ENCODE data around the gene C1orf167. TPM values are rescaled to one million over a fixed set of nuclear protein-coding genes. Genes with fewer than 3 reads are reported as not detected.
"Not testable (repeated sequence)": the region's sequence is repeated elsewhere in the genome, so short reads cannot be mapped to it uniquely, and the experiment has no call there.

Gene C1orf167
- total and polyA plus RNA-seq, 5 donors from 2014 or later = 0.61 to 1.3 (median 1.0) TPM; not detected in 2

- Mint-ChIP-seq H3K4me3 (peak overlapping the region; percentile 24 to 100 (median 98)), H3K36me3 (peaks cover 8% of the 10 kb centered on the region), H3K27me3 (no peaks in the 10 kb centered on the region), H3K4me1 (peaks cover 12 to 58% (median 36%) of the 10 kb centered on the region in 4 donors), H3K9me3 (peaks cover 0 to 2% (median 0%) of the 10 kb centered on the region in 7 donors), H3K27ac (peak overlapping the region; percentile 5 to 96 (median 93))
- Histone ChIP-seq H3K27ac (ENCODE audit: insufficient read depth, low read length, poor library complexity, severe bottlenecking) (peak overlapping the region; percentile 63), H3K27me3 (ENCODE audit: control insufficient read depth, insufficient read depth, low read length) (no peaks in the 10 kb centered on the region), H3K4me1 (ENCODE audit: control insufficient read depth, insufficient read depth, low read length, poor library complexity, severe bottlenecking) (peaks cover 50% of the 10 kb centered on the region), H3K9me3 (ENCODE audit: control insufficient read depth in 2 of 2, low read length in 2 of 2) (no peaks in the 10 kb centered on the region), H3K36me3 (ENCODE audit: control insufficient read depth, insufficient read depth, low read length) (peaks cover 27% of the 10 kb centered on the region), H3K4me3 (ENCODE audit: low read depth, low read length) (peak overlapping the region; percentile 66)
- DNase-seq = peak in 1 of 3 donors; percentile 24
- ATAC-seq (ENCODE audit: low read depth in 2 of 2) = no peak
Observed at GRCh38 chr1:11802616-11802972, 40.6 kb downstream of the C1orf167 start.

GRCh38 chr1:11802973-11803885 lies 41.2 kb downstream of the C1orf167 start:
- DNase-seq (peak; percentile 65 to 86 (median 71)), ATAC-seq (ENCODE audit: low read depth in 2 of 2) (peak; percentile 14 to 23)
- Histone ChIP-seq H3K4me1 (ENCODE audit: control insufficient read depth, insufficient read depth, low read length, poor library complexity, severe bottlenecking) (peaks cover 50% of the 10 kb centered on the region), H3K27me3 (ENCODE audit: control insufficient read depth, insufficient read depth, low read length) (no peaks in the 10 kb centered on the region), H3K9me3 (ENCODE audit: control insufficient read depth in 2 of 2, low read length in 2 of 2) (no peaks in the 10 kb centered on the region), H3K36me3 (ENCODE audit: control insufficient read depth, insufficient read depth, low read length) (peaks cover 24% of the 10 kb centered on the region), H3K4me3 (ENCODE audit: low read depth, low read length) (peak overlapping the region; percentile 66), H3K27ac (ENCODE audit: insufficient read depth, low read length, poor library complexity, severe bottlenecking) (peak overlapping the region; percentile 63)
- peaks cover 18 to 63% (median 41%) of the 10 kb centered on the region in 4 donors for H3K4me1 Mint-ChIP-seq
- H3K27ac Mint-ChIP-seq = peak overlapping the region; percentile 71 to 96 (median 93)
- H3K9me3 Mint-ChIP-seq = peaks cover 0 to 2% (median 0%) of the 10 kb centered on the region in 7 donors
- H3K27me3 Mint-ChIP-seq = no peaks in the 10 kb centered on the region
- H3K4me3 Mint-ChIP-seq = peak overlapping the region; percentile 95 to 100 (median 98)
- peaks cover 8% of the 10 kb centered on the region for H3K36me3 Mint-ChIP-seq

- H3K4me3 ChIP-seq (ENCODE audit: low read depth, low read length) = peak overlapping the region; percentile 66
- not testable (repeated sequence) for H3K36me3 Mint-ChIP-seq; H3K27me3 Mint-ChIP-seq; DNase-seq; H3K27me3 ChIP-seq (ENCODE audit: control insufficient read depth, insufficient read depth, low read length); H3K9me3 Mint-ChIP-seq; ATAC-seq (ENCODE audit: low read depth in 2 of 2); H3K9me3 ChIP-seq (ENCODE audit: control insufficient read depth in 2 of 2, low read length in 2 of 2)
- peaks cover 19% of the 10 kb centered on the region for H3K36me3 ChIP-seq (ENCODE audit: control insufficient read depth, insufficient read depth, low read length)
- Mint-ChIP-seq H3K27ac (peak overlapping the region; percentile 82 to 96 (median 93)), H3K4me1 (peaks cover 23 to 66% (median 45%) of the 10 kb centered on the region in 4 donors), H3K4me3 (peak overlapping the region; percentile 98 to 100 (median 100))
- peak overlapping the region; percentile 89 for H3K27ac ChIP-seq (ENCODE audit: insufficient read depth, low read length, poor library complexity, severe bottlenecking)
- peaks cover 50% of the 10 kb centered on the region for H3K4me1 ChIP-seq (ENCODE audit: control insufficient read depth, insufficient read depth, low read length, poor library complexity, severe bottlenecking)
Observed at GRCh38 chr1:11803924-11804665, 42.1 kb downstream of the C1orf167 start.

- H3K4me1 ChIP-seq (ENCODE audit: control insufficient read depth, insufficient read depth, low read length, poor library complexity, severe bottlenecking) = peaks cover 50% of the 10 kb centered on the region
- H3K4me3 Mint-ChIP-seq = peak overlapping the region; percentile 98 to 100 (median 100)
Observed at GRCh38 chr1:11804666-11805421, 42.9 kb downstream of the C1orf167 start.

GRCh38 chr1:11805422-11806306 lies 43.7 kb downstream of the C1orf167 start, which contains the start of the genes CLCN6 and MTHFR:
Gene CLCN6, plus strand, starts transcription at chr1:11806191. Its CDS starts 72 bp downstream, at chr1:11806263.
Gene MTHFR, minus strand, starts transcription at chr1:11805964. Its CDS starts 2,848 bp downstream, at chr1:11803116.
- H3K4me1 Mint-ChIP-seq = peaks cover 23 to 68% (median 45%) of the 10 kb centered on the region in 4 donors
- Histone ChIP-seq H3K36me3 (ENCODE audit: control insufficient read depth, insufficient read depth, low read length) (peaks cover 6% of the 10 kb centered on the region), H3K27ac (ENCODE audit: insufficient read depth, low read length, poor library complexity, severe bottlenecking) (peak within 1 kb of the TSS; percentile 89), H3K9me3 (ENCODE audit: control insufficient read depth in 2 of 2, low read length in 2 of 2) (no peaks in the 10 kb centered on the region), H3K27me3 (ENCODE audit: control insufficient read depth, insufficient read depth, low read length) (no peaks in the 10 kb centered on the region), H3K4me3 (ENCODE audit: low read depth, low read length) (peak within 1 kb of the TSS; percentile 87), H3K4me1 (ENCODE audit: control insufficient read depth, insufficient read depth, low read length, poor library complexity, severe bottlenecking) (peaks cover 50% of the 10 kb centered on the region)
- DNase-seq (peak; percentile 98 to 99 (median 99)), ATAC-seq (ENCODE audit: low read depth in 2 of 2) (peak; percentile 90 to 92)
- H3K27me3 Mint-ChIP-seq = no peaks in the 10 kb centered on the region
- H3K4me3 Mint-ChIP-seq = peak within 1 kb of the TSS; percentile 98 to 100 (median 100)
- peaks cover 0 to 2% (median 0%) of the 10 kb centered on the region in 7 donors for H3K9me3 Mint-ChIP-seq
- H3K36me3 Mint-ChIP-seq = peaks cover 8% of the 10 kb centered on the region
- peak within 1 kb of the TSS; percentile 94 to 98 (median 96) for H3K27ac Mint-ChIP-seq

More at GRCh38 chr1:11804666-11805421, 42.9 kb downstream of the C1orf167 start:
- Mint-ChIP-seq H3K27ac (peak overlapping the region; percentile 70 to 96 (median 82)), H3K4me1 (peaks cover 23 to 66% (median 45%) of the 10 kb centered on the region in 4 donors), H3K36me3 (peaks cover 8% of the 10 kb centered on the region), H3K9me3 (peaks cover 0 to 2% (median 0%) of the 10 kb centered on the region in 7 donors), H3K27me3 (no peaks in the 10 kb centered on the region)
- DNase-seq (peak in 2 of 3 donors; percentile 3 to 26), ATAC-seq (ENCODE audit: low read depth in 2 of 2) (no peak)
- Histone ChIP-seq H3K36me3 (ENCODE audit: control insufficient read depth, insufficient read depth, low read length) (peaks cover 15% of the 10 kb centered on the region), H3K9me3 (ENCODE audit: control insufficient read depth in 2 of 2, low read length in 2 of 2) (no peaks in the 10 kb centered on the region), H3K4me3 (ENCODE audit: low read depth, low read length) (peak overlapping the region; percentile 83), H3K27ac (ENCODE audit: insufficient read depth, low read length, poor library complexity, severe bottlenecking) (peak overlapping the region; percentile 89), H3K27me3 (ENCODE audit: control insufficient read depth, insufficient read depth, low read length) (no peaks in the 10 kb centered on the region)

GRCh38 chr1:11806307-11806936 lies 44.4 kb downstream of the C1orf167 start:
- DNase-seq (no peak), ATAC-seq (ENCODE audit: low read depth in 2 of 2) (peak; percentile 51 to 62)
- Histone ChIP-seq H3K36me3 (ENCODE audit: control insufficient read depth, insufficient read depth, low read length) (peaks cover 2% of the 10 kb centered on the region), H3K27ac (ENCODE audit: insufficient read depth, low read length, poor library complexity, severe bottlenecking) (peak overlapping the region; percentile 89), H3K4me1 (ENCODE audit: control insufficient read depth, insufficient read depth, low read length, poor library complexity, severe bottlenecking) (peaks cover 50% of the 10 kb centered on the region), H3K4me3 (ENCODE audit: low read depth, low read length) (peak overlapping the region; percentile 87), H3K9me3 (ENCODE audit: control insufficient read depth in 2 of 2, low read length in 2 of 2) (no peaks in the 10 kb centered on the region), H3K27me3 (ENCODE audit: control insufficient read depth, insufficient read depth, low read length) (no peaks in the 10 kb centered on the region)
- Mint-ChIP-seq H3K9me3 (no peaks in the 10 kb centered on the region), H3K36me3 (peaks cover 5% of the 10 kb centered on the region), H3K27ac (peak overlapping the region; percentile 94 to 98 (median 96)), H3K27me3 (no peaks in the 10 kb centered on the region), H3K4me1 (peaks cover 23 to 64% (median 45%) of the 10 kb centered on the region in 4 donors), H3K4me3 (peak overlapping the region; percentile 98 to 100 (median 100))
